B cell (primary cell): ENCODE results near the gene TRAPPC8. TPM values are rescaled to one million over a fixed set of nuclear protein-coding genes. Genes with fewer than 3 reads are reported as not detected.
"Not testable (repeated sequence)": the region's sequence is repeated elsewhere in the genome, so short reads cannot be mapped to it uniquely, and the experiment has no call there.

Experiments
- ATAC-seq: fragments of 200-7000 bp; cut with Tn5 transposase; one replicate; pipeline ENCODE4 v1.10.0; 2021; ENCODE audit warnings: low read depth, mild to moderate bottlenecking, moderate number of reproducible peaks, moderate library complexity
- CTCF ChIA-PET: fragments of 350-600 bp; sonication (Branson Sonifier 250); formaldehyde crosslinking; loops from one replicate; lab custom pipeline; 2021; ENCODE audit warnings: antibody characterized with exemption, inconsistent platforms; lab: Charles Lee
- POLR2A ChIA-PET: fragments of 350-600 bp; sonication (Branson Sonifier 250); formaldehyde crosslinking; loops from one replicate; lab custom pipeline; 2021; ENCODE audit warnings: antibody characterized with exemption; lab: Charles Lee
- DNase-seq: peaks from one replicate; pipeline ENCODE4 v3.0.0; 2013
- H2AFZ ChIP-seq: 2 replicates; pipeline ENCODE4 v1.6.1; 2012; ENCODE audit warnings: mild to moderate bottlenecking, low read depth, low read length; ENCODE audit not compliant: insufficient read depth, poor library complexity, severe bottlenecking
- H3K27ac ChIP-seq, 2 donors: 1 replicate in 1 of 2; 2 replicates in 1 of 2; pipeline ENCODE4 v1.5.1; 2012 to 2013; ENCODE audit warnings: low read length in 2 of 2, mild to moderate bottlenecking in 2 of 2, moderate library complexity in 1 of 2
- H3K27me3 ChIP-seq, 4 experiments: fragments of 200-600 bp in 1 of 4; sonication (generic) in 1 of 4; replicated peaks in 1 of 4; 1 replicate in 2 of 4; 2 replicates in 2 of 4; pipeline versions ENCODE4 v1.6.1 to v1.7.0; 2013 to 2016; ENCODE audit warnings: low read length in 3 of 4, mild to moderate bottlenecking in 2 of 4, mixed read lengths in 1 of 4, moderate library complexity in 1 of 4; ENCODE audit not compliant: insufficient read depth in 4 of 4, control insufficient read depth in 3 of 4; ENCODE audit errors: control extremely low read depth in 1 of 4
- H3K36me3 ChIP-seq, 2 experiments: replicated peaks in 1 of 2; 1 replicate in 1 of 2; 2 replicates in 1 of 2; pipeline versions ENCODE4 v1.6.1 to v1.7.1; 2013; ENCODE audit warnings: low read length in 1 of 2; ENCODE audit not compliant: insufficient read depth in 2 of 2, control insufficient read depth in 1 of 2; ENCODE audit errors: control extremely low read depth in 1 of 2, extremely low read depth in 1 of 2
- H3K4me1 ChIP-seq, 2 donors: fragments of 200-600 bp in 1 of 2; sonication (generic) in 1 of 2; 1 replicate in 1 of 2; 2 replicates in 1 of 2; pipeline versions ENCODE4 v1.5.1 to v1.6.1; 2013 to 2017; ENCODE audit warnings: low read length in 2 of 2; ENCODE audit not compliant: control insufficient read depth in 2 of 2, insufficient read depth in 2 of 2
- H3K4me2 ChIP-seq: replicated peaks from 2 replicates; pipeline ENCODE3; 2012; ENCODE audit warnings: mild to moderate bottlenecking, low read depth, low read length; ENCODE audit not compliant: poor library complexity, severe bottlenecking
- H3K4me3 ChIP-seq, 5 experiments: fragments of 200-600 bp in 1 of 5; sonication (generic) in 1 of 5; 1 replicate in 3 of 5; 2 replicates in 2 of 5; pipeline versions ENCODE4 v1.5.1 to v1.7.0; 2011 to 2016; ENCODE audit warnings: low read length in 4 of 5, mild to moderate bottlenecking in 4 of 5, low read depth in 2 of 5, control low read depth in 1 of 5, moderate library complexity in 1 of 5; ENCODE audit not compliant: insufficient read depth in 1 of 5; ENCODE audit errors: control extremely low read depth in 1 of 5, extremely low read depth in 1 of 5
- H3K79me2 ChIP-seq: fragments of 200-600 bp; sonication (generic); one replicate; pipeline ENCODE4 v1.6.0; 2016; ENCODE audit warnings: low read length; ENCODE audit not compliant: control insufficient read depth, insufficient read depth
- H3K9ac ChIP-seq: fragments of 200-600 bp; sonication (generic); 2 replicates; pipeline ENCODE4 v1.6.1; 2017; ENCODE audit warnings: mild to moderate bottlenecking, low read length, moderate library complexity
- H3K9me3 ChIP-seq, 3 donors: one replicate each; pipeline versions ENCODE4 v1.6.1 to v1.7.1; 2013; ENCODE audit warnings: low read length in 2 of 3; ENCODE audit not compliant: control insufficient read depth in 2 of 3, insufficient read depth in 1 of 3; ENCODE audit errors: control extremely low read depth in 1 of 3
- H4K20me1 ChIP-seq: 2 replicates; pipeline ENCODE4 v1.6.0; 2012; ENCODE audit warnings: mild to moderate bottlenecking, low read length; ENCODE audit not compliant: insufficient read depth, control insufficient read depth, poor library complexity, severe bottlenecking
- H3K27ac Mint-ChIP-seq: one replicate; pipeline ENCODE4 v1.8.0; 2021; ENCODE audit warnings: mixed read lengths
- H3K27me3 Mint-ChIP-seq: one replicate; pipeline ENCODE4 v1.8.0; 2021; ENCODE audit warnings: mixed read lengths
- H3K4me1 Mint-ChIP-seq: one replicate; pipeline ENCODE4 v1.8.0; 2021; ENCODE audit warnings: mixed read lengths
- H3K4me3 Mint-ChIP-seq: one replicate; pipeline ENCODE4 v1.8.0; 2021; ENCODE audit warnings: mixed read lengths
- H3K9me3 Mint-ChIP-seq: one replicate; pipeline ENCODE4 v1.8.0; 2022; ENCODE audit warnings: mixed read lengths; ENCODE audit not compliant: insufficient read depth
- EZH2 ChIP-seq: IDR thresholded peaks from 2 replicates; pipeline ENCODE4 v1.6.1; 2012; ENCODE audit warnings: borderline replicate concordance, low read depth, mild to moderate bottlenecking, moderate library complexity, low read length; ENCODE audit not compliant: insufficient read depth, poor library complexity, severe bottlenecking
- WGBS: methylation state at CpG from one replicate; pipeline ENCODE4 v1.1.5; 2013; ENCODE audit warnings: missing lambda C conversion rate; ENCODE audit not compliant: insufficient coverage; 5-methylcytosine and 5-hydroxymethylcytosine counted together
- intact Hi-C: fragments of 100-400 bp; cut with micrococcal nuclease; formaldehyde crosslinking; loops from one replicate; pipeline ENCODE4 v1.10.0; 2022
- polyA plus RNA-seq: library from polyadenylated mRNA; depleted of rRNA; stranded (reverse); fragments of >200 nt; gene quantifications from 2 replicates; pipeline ENCODE4 v1.2.3, GENCODE V29; 2012
- total RNA-seq, 2 donors: library from RNA; stranded (reverse); fragments of 120-200 nt in 1 of 2; gene quantifications; 1 replicate in 1 of 2; 2 replicates in 1 of 2; pipeline versions ENCODE4 v1.2.3 to v1.2.4, GENCODE V29; 2013 to 2022
- TF ChIP-seq, protein P1 (sequence below): fragments of 200-600 bp; IDR thresholded peaks from one replicate; pipeline ENCODE4 v1.8.0; 2022; ENCODE audit warnings: antibody characterized with exemption, mild to moderate bottlenecking

The TRAPPC8 gene
- total and polyA plus RNA-seq, 2 donors (not counting 1 experiment from before 2014, with no cell fraction given), result 53.6 to 95.5 TPM

GRCh38 chr18:31929273-31929672 is 13.7 kb downstream of the TRAPPC8 start:
- H3K9ac ChIP-seq, result no peak overlapping the region
- intact Hi-C loops, result loop anchor here (10.0 kb wide), 1 partner anchor 46 kb away; no protein-coding TSS in a partner anchor
- POLR2A ChIA-PET, result no interaction called here
- Mint-ChIP-seq H3K9me3 (no peaks in the 10 kb centered on the region), H3K4me1 (peaks cover 6% of the 10 kb centered on the region), H3K27me3 (no peaks in the 10 kb centered on the region), H3K27ac (no peak overlapping the region), H3K4me3 (no peak overlapping the region)
- H2AFZ ChIP-seq, result no peak overlapping the region
- H3K9me3 ChIP-seq, result no peaks in the 10 kb centered on the region
- peaks cover 3 to 55% of the 10 kb centered on the region in 2 experiments for H3K36me3 ChIP-seq
- H3K79me2 ChIP-seq, result peaks cover 76% of the 10 kb centered on the region
- no peaks in the 10 kb centered on the region for H3K4me1 ChIP-seq
- H3K4me3 ChIP-seq, result no peak overlapping the region
- no peak overlapping the region for H3K27ac ChIP-seq
- CTCF ChIA-PET, result no interaction called here
- no peaks in the 10 kb centered on the region for H3K27me3 ChIP-seq
- H4K20me1 ChIP-seq, result peaks cover 28% of the 10 kb centered on the region
- DNase-seq, result no peak
- no peak for TF ChIP-seq EZH2
- TF ChIP-seq, protein P1, sequence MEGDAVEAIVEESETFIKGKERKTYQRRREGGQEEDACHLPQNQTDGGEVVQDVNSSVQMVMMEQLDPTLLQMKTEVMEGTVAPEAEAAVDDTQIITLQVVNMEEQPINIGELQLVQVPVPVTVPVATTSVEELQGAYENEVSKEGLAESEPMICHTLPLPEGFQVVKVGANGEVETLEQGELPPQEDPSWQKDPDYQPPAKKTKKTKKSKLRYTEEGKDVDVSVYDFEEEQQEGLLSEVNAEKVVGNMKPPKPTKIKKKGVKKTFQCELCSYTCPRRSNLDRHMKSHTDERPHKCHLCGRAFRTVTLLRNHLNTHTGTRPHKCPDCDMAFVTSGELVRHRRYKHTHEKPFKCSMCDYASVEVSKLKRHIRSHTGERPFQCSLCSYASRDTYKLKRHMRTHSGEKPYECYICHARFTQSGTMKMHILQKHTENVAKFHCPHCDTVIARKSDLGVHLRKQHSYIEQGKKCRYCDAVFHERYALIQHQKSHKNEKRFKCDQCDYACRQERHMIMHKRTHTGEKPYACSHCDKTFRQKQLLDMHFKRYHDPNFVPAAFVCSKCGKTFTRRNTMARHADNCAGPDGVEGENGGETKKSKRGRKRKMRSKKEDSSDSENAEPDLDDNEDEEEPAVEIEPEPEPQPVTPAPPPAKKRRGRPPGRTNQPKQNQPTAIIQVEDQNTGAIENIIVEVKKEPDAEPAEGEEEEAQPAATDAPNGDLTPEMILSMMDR, result no peak
- no peak overlapping the region for H3K4me2 ChIP-seq
- ATAC-seq, result no peak

GRCh38 chr18:31926988-31927387 is 15.9 kb downstream of the TRAPPC8 start:
- POLR2A ChIA-PET, H3K4me1 Mint-ChIP-seq, H3K9me3 ChIP-seq, DNase-seq, H3K27ac Mint-ChIP-seq, CTCF ChIA-PET, ATAC-seq, H3K9me3 Mint-ChIP-seq, H3K4me2 ChIP-seq, H3K4me3 ChIP-seq, H2AFZ ChIP-seq, H3K27ac ChIP-seq, H3K27me3 ChIP-seq, H3K4me1 ChIP-seq, H3K9ac ChIP-seq, H3K27me3 Mint-ChIP-seq, H3K4me3 Mint-ChIP-seq: not testable (repeated sequence)
- Histone ChIP-seq H3K36me3 (peaks cover 4 to 68% of the 10 kb centered on the region in 2 experiments), H3K79me2 (peaks cover 75% of the 10 kb centered on the region), H4K20me1 (peaks cover 17% of the 10 kb centered on the region)
- intact Hi-C loops, result loop anchor here (10.0 kb wide), 1 partner anchor 48 kb away; no protein-coding TSS in a partner anchor
- WGBS, result 100% methylated on average over 1 of the region's 5 CpGs
